GM23338 (cell line): ENCODE measurements around the gene FURIN. TPM values are rescaled to one million over a fixed set of nuclear protein-coding genes. Genes with fewer than 3 reads are reported as not detected.

Source experiments
- ATAC-seq: fragments of 200-7000 bp; cut with Tn5 transposase; 3 replicates; pipeline ENCODE4 v1.9.1; 2020
- DNase-seq: peaks from one replicate; pipeline ENCODE4 v3.0.0-alpha.2; 2015; ENCODE audit warnings: low spot score
- H2AFZ ChIP-seq: fragments of 200-600 bp; sonication (generic); 2 replicates; pipeline ENCODE4 v1.8.0; 2016; ENCODE audit warnings: antibody characterized with exemption, mild to moderate bottlenecking, moderate library complexity
- H3F3A ChIP-seq: fragments of 200-600 bp; sonication (generic); replicated peaks from 2 replicates; pipeline ENCODE4 v1.8.0; 2017; ENCODE audit warnings: antibody characterized with exemption, mixed run types, low read depth
- H3K27ac ChIP-seq: fragments of 200-600 bp; sonication (generic); 2 replicates; pipeline ENCODE4 v1.6.1; 2016; ENCODE audit warnings: low read depth
- H3K27me3 ChIP-seq: fragments of 200-600 bp; sonication (generic); 2 replicates; pipeline ENCODE4 v1.8.0; 2016; ENCODE audit warnings: mild to moderate bottlenecking, mixed run types, moderate library complexity; ENCODE audit not compliant: insufficient read depth
- H3K36me3 ChIP-seq: fragments of 200-600 bp; sonication (generic); 2 replicates; pipeline ENCODE4 v1.8.0; 2016; ENCODE audit warnings: mild to moderate bottlenecking; ENCODE audit not compliant: insufficient read depth
- H3K4me1 ChIP-seq: fragments of 200-600 bp; sonication (generic); 2 replicates; pipeline ENCODE4 v1.8.0; 2016; ENCODE audit warnings: mild to moderate bottlenecking, moderate library complexity; ENCODE audit not compliant: insufficient read depth
- H3K4me2 ChIP-seq: fragments of 200-600 bp; sonication (generic); 2 replicates; pipeline ENCODE4 v1.7.1; 2017; ENCODE audit warnings: mixed run types
- H3K4me3 ChIP-seq: fragments of 200-600 bp; sonication (generic); 2 replicates; pipeline ENCODE4 v1.6.1; 2016; ENCODE audit warnings: mixed run types
- H3K79me2 ChIP-seq: fragments of 200-600 bp; sonication (generic); replicated peaks from 2 replicates; pipeline ENCODE4 v1.8.0; 2017; ENCODE audit warnings: mild to moderate bottlenecking; ENCODE audit not compliant: insufficient read depth
- H3K9me2 ChIP-seq: fragments of 200-600 bp; sonication (generic); 2 replicates; pipeline ENCODE4 v1.8.0; 2017; ENCODE audit not compliant: insufficient read depth
- H4K20me1 ChIP-seq: fragments of 200-600 bp; sonication (generic); replicated peaks from 2 replicates; pipeline ENCODE4 v1.8.0; 2017; ENCODE audit warnings: mild to moderate bottlenecking; ENCODE audit not compliant: insufficient read depth
- H3K27ac Mint-ChIP-seq: 2 replicates; pipeline ENCODE4 v1.8.0; 2020; ENCODE audit warnings: inconsistent platforms, mild to moderate bottlenecking, moderate library complexity, mixed read lengths
- H3K27me3 Mint-ChIP-seq: 3 replicates; pipeline ENCODE4 v1.8.0; 2022; ENCODE audit warnings: low read depth, mild to moderate bottlenecking, moderate library complexity, mixed read lengths, inconsistent platforms; ENCODE audit not compliant: insufficient read depth, poor library complexity
- H3K36me3 Mint-ChIP-seq: 3 replicates; pipeline ENCODE4 v1.8.0; 2021; ENCODE audit warnings: low read depth, mild to moderate bottlenecking, inconsistent platforms, moderate library complexity, mixed read lengths
- H3K4me1 Mint-ChIP-seq: 3 replicates; pipeline ENCODE4 v1.8.0; 2020; ENCODE audit warnings: mild to moderate bottlenecking, inconsistent platforms, mixed read lengths
- H3K4me3 Mint-ChIP-seq: 3 replicates; pipeline ENCODE4 v1.8.0; 2021; ENCODE audit warnings: moderate library complexity, mild to moderate bottlenecking, inconsistent platforms, mixed read lengths
- H3K9me3 Mint-ChIP-seq: 3 replicates; pipeline ENCODE4 v1.8.0; 2020; ENCODE audit warnings: moderate library complexity, mild to moderate bottlenecking, inconsistent platforms, mixed read lengths
- EZH2 ChIP-seq: fragments of 200-600 bp; sonication (generic); IDR thresholded peaks from one replicate; pipeline ENCODE4 v1.8.0; 2017; ENCODE audit warnings: antibody characterized with exemption, mild to moderate bottlenecking, low read depth; ENCODE audit not compliant: unreplicated experiment
- EZH2phosphoT487 ChIP-seq: fragments of 200-600 bp; sonication (generic); IDR thresholded peaks from one replicate; pipeline ENCODE4 v1.8.1; 2018; ENCODE audit warnings: antibody characterized with exemption; ENCODE audit not compliant: unreplicated experiment
- NANOG ChIP-seq: IDR thresholded peaks from 2 replicates; pipeline ENCODE4 v1.6.1; 2016; ENCODE audit warnings: antibody characterized with exemption, borderline replicate concordance
- POLR2AphosphoS5 ChIP-seq: IDR thresholded peaks from 2 replicates; pipeline ENCODE4 v1.6.1; 2016; ENCODE audit warnings: antibody characterized with exemption, low read depth
- polyA plus RNA-seq: library from polyadenylated mRNA; unstranded; fragments of >200 nt; fragmentation: Nextera tagmentation; extraction: Ambion mirVana; gene quantifications from 2 replicates; pipeline ENCODE4 v1.2.1, GENCODE V29; 2016
- total RNA-seq: library from RNA; depleted of rRNA; stranded (reverse); fragments of >200 nt; shearing (Covaris generic); gene quantifications from 2 replicates; pipeline ENCODE4 v1.2.3, GENCODE V29; 2014
- TF ChIP-seq, protein P1 (sequence below): fragments of 250-450 bp; sonication (Bioruptor Pico); IDR thresholded peaks from 2 replicates; pipeline ENCODE4 v1.5.0; 2020; ENCODE audit warnings: mild to moderate bottlenecking, moderate library complexity
- TF ChIP-seq, protein P2 (sequence below): IDR thresholded peaks from 2 replicates; pipeline ENCODE4 v1.6.1; 2016; ENCODE audit warnings: antibody characterized with exemption
- TF ChIP-seq, protein P3 (sequence below), 2 experiments: fragments of 200-600 bp in 1 of 2; sonication (generic) in 1 of 2; conservative IDR thresholded peaks; 2 replicates each; pipeline versions ENCODE4 v1.5.1 to v1.6.1; 2016 to 2017; ENCODE audit warnings: antibody characterized with exemption in 2 of 2, low read depth in 2 of 2, mild to moderate bottlenecking in 2 of 2, moderate library complexity in 1 of 2
- TF ChIP-seq, protein P4 (sequence below): IDR thresholded peaks from one replicate; pipeline ENCODE4 v1.6.1; 2018; ENCODE audit warnings: antibody characterized with exemption; ENCODE audit not compliant: unreplicated experiment

FURIN gene
- total and polyA plus RNA-seq, 2 experiments from 2014 or later: 6.3 to 20.9 TPM

DNA sequence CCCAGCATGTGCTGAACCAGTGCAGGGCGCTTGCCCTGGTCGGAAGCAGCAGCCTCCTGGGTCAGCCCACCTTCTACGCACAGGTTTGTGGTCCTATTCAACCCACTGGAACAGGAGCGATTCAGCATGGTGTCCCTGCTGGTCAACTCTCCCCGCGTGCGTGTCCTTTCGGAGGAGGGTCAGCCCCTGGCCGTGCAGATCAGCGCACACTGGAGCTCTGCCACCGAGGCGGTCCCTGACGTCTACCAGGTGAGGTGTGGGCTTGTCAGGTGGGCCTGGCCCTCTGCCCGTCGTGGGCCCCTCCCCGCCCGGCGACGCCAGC, 42.9 kb downstream of the FURIN start (continued):
- TF ChIP-seq, protein P1, sequence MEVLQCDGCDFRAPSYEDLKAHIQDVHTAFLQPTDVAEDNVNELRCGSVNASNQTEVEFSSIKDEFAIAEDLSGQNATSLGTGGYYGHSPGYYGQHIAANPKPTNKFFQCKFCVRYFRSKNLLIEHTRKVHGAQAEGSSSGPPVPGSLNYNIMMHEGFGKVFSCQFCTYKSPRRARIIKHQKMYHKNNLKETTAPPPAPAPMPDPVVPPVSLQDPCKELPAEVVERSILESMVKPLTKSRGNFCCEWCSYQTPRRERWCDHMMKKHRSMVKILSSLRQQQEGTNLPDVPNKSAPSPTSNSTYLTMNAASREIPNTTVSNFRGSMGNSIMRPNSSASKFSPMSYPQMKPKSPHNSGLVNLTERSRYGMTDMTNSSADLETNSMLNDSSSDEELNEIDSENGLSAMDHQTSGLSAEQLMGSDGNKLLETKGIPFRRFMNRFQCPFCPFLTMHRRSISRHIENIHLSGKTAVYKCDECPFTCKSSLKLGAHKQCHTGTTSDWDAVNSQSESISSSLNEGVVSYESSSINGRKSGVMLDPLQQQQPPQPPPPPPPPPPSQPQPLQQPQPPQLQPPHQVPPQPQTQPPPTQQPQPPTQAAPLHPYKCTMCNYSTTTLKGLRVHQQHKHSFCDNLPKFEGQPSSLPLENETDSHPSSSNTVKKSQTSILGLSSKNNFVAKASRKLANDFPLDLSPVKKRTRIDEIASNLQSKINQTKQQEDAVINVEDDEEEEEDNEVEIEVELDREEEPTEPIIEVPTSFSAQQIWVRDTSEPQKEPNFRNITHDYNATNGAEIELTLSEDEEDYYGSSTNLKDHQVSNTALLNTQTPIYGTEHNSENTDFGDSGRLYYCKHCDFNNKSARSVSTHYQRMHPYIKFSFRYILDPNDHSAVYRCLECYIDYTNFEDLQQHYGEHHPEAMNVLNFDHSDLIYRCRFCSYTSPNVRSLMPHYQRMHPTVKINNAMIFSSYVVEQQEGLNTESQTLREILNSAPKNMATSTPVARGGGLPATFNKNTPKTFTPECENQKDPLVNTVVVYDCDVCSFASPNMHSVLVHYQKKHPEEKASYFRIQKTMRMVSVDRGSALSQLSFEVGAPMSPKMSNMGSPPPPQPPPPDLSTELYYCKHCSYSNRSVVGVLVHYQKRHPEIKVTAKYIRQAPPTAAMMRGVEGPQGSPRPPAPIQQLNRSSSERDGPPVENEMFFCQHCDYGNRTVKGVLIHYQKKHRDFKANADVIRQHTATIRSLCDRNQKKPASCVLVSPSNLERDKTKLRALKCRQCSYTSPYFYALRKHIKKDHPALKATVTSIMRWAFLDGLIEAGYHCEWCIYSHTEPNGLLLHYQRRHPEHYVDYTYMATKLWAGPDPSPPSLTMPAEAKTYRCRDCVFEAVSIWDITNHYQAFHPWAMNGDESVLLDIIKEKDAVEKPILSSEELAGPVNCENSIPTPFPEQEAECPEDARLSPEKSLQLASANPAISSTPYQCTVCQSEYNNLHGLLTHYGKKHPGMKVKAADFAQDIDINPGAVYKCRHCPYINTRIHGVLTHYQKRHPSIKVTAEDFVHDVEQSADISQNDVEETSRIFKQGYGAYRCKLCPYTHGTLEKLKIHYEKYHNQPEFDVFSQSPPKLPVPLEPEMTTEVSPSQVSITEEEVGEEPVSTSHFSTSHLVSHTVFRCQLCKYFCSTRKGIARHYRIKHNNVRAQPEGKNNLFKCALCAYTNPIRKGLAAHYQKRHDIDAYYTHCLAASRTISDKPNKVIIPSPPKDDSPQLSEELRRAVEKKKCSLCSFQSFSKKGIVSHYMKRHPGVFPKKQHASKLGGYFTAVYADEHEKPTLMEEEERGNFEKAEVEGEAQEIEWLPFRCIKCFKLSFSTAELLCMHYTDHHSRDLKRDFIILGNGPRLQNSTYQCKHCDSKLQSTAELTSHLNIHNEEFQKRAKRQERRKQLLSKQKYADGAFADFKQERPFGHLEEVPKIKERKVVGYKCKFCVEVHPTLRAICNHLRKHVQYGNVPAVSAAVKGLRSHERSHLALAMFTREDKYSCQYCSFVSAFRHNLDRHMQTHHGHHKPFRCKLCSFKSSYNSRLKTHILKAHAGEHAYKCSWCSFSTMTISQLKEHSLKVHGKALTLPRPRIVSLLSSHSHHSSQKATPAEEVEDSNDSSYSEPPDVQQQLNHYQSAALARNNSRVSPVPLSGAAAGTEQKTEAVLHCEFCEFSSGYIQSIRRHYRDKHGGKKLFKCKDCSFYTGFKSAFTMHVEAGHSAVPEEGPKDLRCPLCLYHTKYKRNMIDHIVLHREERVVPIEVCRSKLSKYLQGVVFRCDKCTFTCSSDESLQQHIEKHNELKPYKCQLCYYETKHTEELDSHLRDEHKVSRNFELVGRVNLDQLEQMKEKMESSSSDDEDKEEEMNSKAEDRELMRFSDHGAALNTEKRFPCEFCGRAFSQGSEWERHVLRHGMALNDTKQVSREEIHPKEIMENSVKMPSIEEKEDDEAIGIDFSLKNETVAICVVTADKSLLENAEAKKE: no peak
- no peak for TF ChIP-seq POLR2AphosphoS5
- no peak for TF ChIP-seq EZH2phosphoT487
- no peak for TF ChIP-seq NANOG
- TF ChIP-seq, protein P2, sequence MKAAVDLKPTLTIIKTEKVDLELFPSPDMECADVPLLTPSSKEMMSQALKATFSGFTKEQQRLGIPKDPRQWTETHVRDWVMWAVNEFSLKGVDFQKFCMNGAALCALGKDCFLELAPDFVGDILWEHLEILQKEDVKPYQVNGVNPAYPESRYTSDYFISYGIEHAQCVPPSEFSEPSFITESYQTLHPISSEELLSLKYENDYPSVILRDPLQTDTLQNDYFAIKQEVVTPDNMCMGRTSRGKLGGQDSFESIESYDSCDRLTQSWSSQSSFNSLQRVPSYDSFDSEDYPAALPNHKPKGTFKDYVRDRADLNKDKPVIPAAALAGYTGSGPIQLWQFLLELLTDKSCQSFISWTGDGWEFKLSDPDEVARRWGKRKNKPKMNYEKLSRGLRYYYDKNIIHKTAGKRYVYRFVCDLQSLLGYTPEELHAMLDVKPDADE: no peak

DNA sequence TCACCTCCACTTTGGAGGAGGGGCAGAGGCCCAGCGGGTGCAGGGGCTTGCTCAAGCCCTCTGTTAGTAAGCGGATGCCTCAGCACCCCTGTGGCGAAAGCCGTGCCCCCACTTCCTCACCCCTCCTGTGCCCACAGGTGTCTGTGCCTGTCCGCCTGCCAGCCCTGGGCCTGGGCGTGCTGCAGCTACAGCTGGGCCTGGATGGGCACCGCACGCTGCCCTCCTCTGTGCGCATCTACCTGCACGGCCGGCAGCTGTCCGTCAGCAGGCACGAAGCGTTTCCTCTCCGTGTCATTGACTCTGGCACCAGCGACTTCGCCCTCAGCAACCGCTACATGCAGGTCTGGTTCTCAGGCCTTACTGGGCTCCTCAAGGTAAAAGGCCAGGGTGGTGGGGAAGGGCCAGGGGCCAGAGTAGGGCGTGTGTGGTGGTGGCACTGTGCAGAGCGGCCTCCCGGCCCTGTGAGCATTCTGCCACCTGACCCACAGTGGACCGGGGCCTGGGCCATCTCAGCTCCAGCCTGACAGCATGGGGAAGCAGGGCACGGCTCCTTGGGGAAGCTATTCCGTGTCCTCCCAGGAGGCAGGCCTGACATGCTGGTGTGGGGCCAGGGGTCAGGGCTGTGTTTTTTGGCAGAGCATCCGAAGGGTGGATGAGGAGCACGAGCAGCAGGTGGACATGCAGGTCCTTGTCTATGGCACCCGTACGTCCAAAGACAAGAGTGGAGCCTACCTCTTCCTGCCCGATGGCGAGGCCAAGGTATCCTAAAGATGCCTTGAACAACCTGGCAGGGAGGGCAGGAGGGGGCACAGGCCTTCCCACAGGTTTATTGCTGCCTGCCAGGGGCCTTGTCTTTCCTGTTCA, 43.8 kb downstream of the FURIN start:
- no peak for DNase-seq
- no peak overlapping the region for H3K4me3 ChIP-seq
- no peaks in the 10 kb centered on the region for H3K4me1 ChIP-seq
- Mint-ChIP-seq H3K36me3 (peaks cover 5% of the 10 kb centered on the region; the same call in 2 of the 3 replicates), H3K4me1 (peaks cover 6% of the 10 kb centered on the region), H3K4me3 (no peak overlapping the region; the same call in 2 of the 3 replicates), H3K27me3 (peaks cover 3% of the 10 kb centered on the region), H3K9me3 (no peaks in the 10 kb centered on the region), H3K27ac (no peak overlapping the region)
- no peak for ATAC-seq
- no peaks in the 10 kb centered on the region for H3F3A ChIP-seq
- no peak overlapping the region for H3K4me2 ChIP-seq
- H3K36me3 ChIP-seq: no peaks in the 10 kb centered on the region
- H3K79me2 ChIP-seq: no peaks in the 10 kb centered on the region
- H3K9me2 ChIP-seq: no peaks in the 10 kb centered on the region
- H3K27ac ChIP-seq: no peak overlapping the region
- H2AFZ ChIP-seq: no peak overlapping the region
- no peaks in the 10 kb centered on the region for H4K20me1 ChIP-seq
- no peaks in the 10 kb centered on the region for H3K27me3 ChIP-seq
- TF ChIP-seq, protein P3, sequence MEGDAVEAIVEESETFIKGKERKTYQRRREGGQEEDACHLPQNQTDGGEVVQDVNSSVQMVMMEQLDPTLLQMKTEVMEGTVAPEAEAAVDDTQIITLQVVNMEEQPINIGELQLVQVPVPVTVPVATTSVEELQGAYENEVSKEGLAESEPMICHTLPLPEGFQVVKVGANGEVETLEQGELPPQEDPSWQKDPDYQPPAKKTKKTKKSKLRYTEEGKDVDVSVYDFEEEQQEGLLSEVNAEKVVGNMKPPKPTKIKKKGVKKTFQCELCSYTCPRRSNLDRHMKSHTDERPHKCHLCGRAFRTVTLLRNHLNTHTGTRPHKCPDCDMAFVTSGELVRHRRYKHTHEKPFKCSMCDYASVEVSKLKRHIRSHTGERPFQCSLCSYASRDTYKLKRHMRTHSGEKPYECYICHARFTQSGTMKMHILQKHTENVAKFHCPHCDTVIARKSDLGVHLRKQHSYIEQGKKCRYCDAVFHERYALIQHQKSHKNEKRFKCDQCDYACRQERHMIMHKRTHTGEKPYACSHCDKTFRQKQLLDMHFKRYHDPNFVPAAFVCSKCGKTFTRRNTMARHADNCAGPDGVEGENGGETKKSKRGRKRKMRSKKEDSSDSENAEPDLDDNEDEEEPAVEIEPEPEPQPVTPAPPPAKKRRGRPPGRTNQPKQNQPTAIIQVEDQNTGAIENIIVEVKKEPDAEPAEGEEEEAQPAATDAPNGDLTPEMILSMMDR (conservative IDR thresholded peaks at IDR 0.05; ENCODE audit: low read depth in 2 of 2): no peak
- TF ChIP-seq EZH2: no peak
- TF ChIP-seq, protein P4, sequence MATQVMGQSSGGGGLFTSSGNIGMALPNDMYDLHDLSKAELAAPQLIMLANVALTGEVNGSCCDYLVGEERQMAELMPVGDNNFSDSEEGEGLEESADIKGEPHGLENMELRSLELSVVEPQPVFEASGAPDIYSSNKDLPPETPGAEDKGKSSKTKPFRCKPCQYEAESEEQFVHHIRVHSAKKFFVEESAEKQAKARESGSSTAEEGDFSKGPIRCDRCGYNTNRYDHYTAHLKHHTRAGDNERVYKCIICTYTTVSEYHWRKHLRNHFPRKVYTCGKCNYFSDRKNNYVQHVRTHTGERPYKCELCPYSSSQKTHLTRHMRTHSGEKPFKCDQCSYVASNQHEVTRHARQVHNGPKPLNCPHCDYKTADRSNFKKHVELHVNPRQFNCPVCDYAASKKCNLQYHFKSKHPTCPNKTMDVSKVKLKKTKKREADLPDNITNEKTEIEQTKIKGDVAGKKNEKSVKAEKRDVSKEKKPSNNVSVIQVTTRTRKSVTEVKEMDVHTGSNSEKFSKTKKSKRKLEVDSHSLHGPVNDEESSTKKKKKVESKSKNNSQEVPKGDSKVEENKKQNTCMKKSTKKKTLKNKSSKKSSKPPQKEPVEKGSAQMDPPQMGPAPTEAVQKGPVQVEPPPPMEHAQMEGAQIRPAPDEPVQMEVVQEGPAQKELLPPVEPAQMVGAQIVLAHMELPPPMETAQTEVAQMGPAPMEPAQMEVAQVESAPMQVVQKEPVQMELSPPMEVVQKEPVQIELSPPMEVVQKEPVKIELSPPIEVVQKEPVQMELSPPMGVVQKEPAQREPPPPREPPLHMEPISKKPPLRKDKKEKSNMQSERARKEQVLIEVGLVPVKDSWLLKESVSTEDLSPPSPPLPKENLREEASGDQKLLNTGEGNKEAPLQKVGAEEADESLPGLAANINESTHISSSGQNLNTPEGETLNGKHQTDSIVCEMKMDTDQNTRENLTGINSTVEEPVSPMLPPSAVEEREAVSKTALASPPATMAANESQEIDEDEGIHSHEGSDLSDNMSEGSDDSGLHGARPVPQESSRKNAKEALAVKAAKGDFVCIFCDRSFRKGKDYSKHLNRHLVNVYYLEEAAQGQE: no peak
